GM06990 (cell line): ENCODE results near the gene CENPA.

Experiments used
- DNase-seq: peaks from one replicate; pipeline ENCODE4 v3.0.0-alpha.2; 2011; ENCODE audit not compliant: insufficient read length; ENCODE audit errors: extremely low read depth
- H3K27me3 ChIP-seq: replicated peaks from 2 replicates; pipeline ENCODE4 v1.6.0; 2011; ENCODE audit warnings: low read length; ENCODE audit not compliant: control insufficient read depth, insufficient read depth
- H3K36me3 ChIP-seq: 2 replicates; pipeline ENCODE4 v1.5.1; 2011; ENCODE audit warnings: low read length; ENCODE audit not compliant: control insufficient read depth, insufficient read depth
- H3K4me3 ChIP-seq: replicated peaks from 2 replicates; pipeline ENCODE4 v1.5.1; 2011; ENCODE audit warnings: low read depth, mild to moderate bottlenecking, control low read depth, low read length
- TF ChIP-seq, protein P1 (sequence below): IDR thresholded peaks from 2 replicates; pipeline ENCODE4 v1.5.1; 2011; ENCODE audit warnings: low read length, control low read depth, mild to moderate bottlenecking, inconsistent platforms; ENCODE audit not compliant: insufficient read depth, poor library complexity, severe bottlenecking

The CENPA gene

DNA sequence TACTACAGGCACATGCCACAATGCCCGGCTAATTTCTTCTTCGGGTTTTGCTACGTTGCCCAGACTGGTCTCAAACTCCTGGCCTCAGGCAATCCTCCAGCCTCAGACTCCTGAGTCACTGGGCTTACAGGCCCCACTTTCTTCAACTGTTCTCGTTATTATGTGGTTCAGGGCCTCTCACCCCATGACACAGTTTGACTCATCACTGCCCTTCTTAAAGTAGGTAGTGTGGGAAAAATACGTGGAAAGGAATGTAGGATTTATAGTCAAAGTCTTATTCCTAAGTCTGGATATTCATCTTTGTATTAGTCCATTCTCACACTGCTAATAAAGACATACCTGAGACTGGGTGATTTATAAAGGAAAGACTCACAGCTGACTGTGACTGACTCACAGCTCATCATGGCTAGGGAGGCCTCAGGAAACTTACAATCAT lies 19.4 kb downstream of the CENPA start:
- H3K4me3 ChIP-seq: no peak overlapping the region
- no peaks in the 10 kb centered on the region for H3K36me3 ChIP-seq
- DNase-seq: no peak
- TF ChIP-seq, protein P1, sequence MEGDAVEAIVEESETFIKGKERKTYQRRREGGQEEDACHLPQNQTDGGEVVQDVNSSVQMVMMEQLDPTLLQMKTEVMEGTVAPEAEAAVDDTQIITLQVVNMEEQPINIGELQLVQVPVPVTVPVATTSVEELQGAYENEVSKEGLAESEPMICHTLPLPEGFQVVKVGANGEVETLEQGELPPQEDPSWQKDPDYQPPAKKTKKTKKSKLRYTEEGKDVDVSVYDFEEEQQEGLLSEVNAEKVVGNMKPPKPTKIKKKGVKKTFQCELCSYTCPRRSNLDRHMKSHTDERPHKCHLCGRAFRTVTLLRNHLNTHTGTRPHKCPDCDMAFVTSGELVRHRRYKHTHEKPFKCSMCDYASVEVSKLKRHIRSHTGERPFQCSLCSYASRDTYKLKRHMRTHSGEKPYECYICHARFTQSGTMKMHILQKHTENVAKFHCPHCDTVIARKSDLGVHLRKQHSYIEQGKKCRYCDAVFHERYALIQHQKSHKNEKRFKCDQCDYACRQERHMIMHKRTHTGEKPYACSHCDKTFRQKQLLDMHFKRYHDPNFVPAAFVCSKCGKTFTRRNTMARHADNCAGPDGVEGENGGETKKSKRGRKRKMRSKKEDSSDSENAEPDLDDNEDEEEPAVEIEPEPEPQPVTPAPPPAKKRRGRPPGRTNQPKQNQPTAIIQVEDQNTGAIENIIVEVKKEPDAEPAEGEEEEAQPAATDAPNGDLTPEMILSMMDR: no peak
- no peaks in the 10 kb centered on the region for H3K27me3 ChIP-seq

DNA sequence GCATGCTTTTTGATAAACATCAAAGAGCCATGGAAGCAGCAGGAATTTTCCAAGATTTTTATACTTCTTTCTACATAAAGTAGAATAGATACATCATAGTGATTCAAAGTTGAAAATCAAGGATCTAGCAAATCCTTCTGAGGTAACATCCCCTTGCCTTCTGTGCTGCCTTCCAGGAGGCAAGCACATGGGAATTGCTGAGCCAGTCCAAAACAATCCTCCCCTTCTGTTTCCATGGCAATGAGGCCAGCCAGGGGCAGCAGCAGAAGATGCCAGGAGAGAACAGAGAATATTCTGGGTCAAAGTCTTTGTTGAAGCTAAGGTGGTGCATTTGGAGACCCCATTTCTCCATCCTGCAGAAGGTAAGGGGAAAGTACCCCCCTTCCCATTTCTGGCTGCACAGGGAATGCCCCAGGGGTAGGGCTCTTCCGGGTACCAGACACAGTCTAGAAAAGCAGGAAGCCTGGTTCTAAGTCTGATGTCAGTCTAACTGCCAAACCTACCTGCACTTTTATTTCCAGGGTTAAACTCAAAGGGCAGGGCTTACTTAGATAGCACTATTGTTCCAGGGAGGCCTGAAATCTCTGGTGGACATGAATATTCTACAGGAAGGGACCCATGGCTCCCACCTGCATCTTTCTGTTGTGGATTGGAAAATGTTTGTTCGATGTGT lies 22.1 kb downstream of the CENPA start:
- H3K36me3 ChIP-seq: no peaks in the 10 kb centered on the region
- H3K4me3 ChIP-seq: no peak overlapping the region
- TF ChIP-seq, protein P1: no peak
- no peak for DNase-seq
- no peaks in the 10 kb centered on the region for H3K27me3 ChIP-seq

DNA sequence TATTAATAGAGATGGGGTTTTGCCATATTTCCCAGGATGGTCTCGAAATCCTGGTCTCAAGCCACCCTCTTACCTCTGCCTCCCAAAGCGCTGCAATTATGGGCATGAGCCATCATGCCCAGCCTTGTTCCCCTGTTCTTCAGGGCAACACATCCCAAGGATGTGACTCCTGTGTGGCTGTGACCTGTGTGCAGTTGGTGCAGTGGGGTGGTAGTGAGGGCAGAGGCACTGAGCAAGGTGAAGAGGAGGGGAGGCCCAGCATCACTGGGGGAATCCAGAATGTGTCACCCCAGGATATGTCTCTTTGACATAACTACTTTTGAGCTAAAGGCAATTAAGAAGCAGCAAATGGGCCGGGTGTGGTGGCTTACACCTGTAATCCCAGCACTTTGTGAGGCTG lies 23.4 kb downstream of the CENPA start:
- no peaks in the 10 kb centered on the region for H3K36me3 ChIP-seq
- no peaks in the 10 kb centered on the region for H3K27me3 ChIP-seq
- TF ChIP-seq, protein P1: no peak
- DNase-seq: no peak
- H3K4me3 ChIP-seq: no peak overlapping the region

DNA sequence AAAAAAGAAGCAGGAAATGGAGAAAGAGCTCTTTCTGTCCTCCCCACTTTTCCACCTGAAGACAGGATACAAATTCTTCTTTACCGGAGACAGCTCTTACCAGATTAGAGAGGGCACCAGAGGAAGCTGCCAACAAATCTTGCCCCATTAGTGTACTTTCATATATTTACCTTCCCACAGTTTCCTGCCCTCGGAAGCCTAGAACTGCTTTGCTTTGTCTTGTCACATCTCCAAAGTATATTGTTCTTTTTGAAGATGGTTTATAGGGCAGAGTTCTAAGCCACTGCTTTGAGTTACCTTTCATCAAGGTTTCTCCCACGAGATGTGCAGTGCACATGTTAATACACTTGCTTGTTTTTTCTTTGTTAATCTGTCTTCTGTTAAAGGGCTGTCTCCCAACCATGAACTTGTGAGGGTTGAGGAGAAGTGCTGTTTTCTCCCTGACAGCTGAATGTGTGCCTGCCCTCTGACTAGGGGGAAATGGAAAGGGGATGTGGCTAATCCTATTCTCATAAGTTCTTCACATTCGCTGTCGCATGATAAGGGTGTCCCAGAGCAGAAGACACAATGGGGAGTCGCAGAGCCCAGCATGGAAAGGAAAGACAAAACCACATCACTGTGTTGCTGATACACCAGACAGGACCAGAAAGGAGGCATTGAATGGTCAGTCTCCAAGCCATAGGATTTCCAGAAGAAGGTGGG lies 24.2 kb downstream of the CENPA start:
- Histone ChIP-seq H3K4me3 (no peak overlapping the region), H3K36me3 (no peaks in the 10 kb centered on the region), H3K27me3 (no peaks in the 10 kb centered on the region)
- no peak for DNase-seq
- TF ChIP-seq, protein P1: no peak

DNA sequence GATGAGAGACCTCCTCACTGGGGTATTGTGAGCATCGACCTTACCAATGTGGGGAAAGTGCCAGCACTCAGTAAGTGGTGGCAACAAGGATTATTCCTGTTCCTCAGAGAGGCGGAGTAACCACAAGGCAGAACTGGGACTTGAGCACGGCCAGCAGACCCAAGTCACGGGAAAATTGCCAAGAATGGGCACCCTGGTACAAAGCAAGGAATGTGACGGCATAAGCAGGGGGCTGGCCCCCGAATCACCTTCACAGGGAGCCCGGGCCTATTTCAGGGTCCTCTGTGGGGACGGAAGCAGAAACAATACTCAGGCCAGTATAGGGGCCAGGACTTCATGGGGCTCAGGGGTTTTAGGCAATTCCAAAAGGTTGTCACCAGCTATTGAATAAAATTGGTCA lies 25.4 kb downstream of the CENPA start:
- DNase-seq: no peak
- TF ChIP-seq, protein P1: no peak
- Histone ChIP-seq H3K4me3 (no peak overlapping the region), H3K36me3 (no peaks in the 10 kb centered on the region), H3K27me3 (no peaks in the 10 kb centered on the region)
